GM12891 (cell line): ENCODE measurements around the gene PATZ1.

Source experiments
- POLR2A ChIP-seq: IDR thresholded peaks from 2 replicates; pipeline ENCODE4 v1.6.1; 2011; ENCODE audit warnings: low read depth, low read length, control low read depth
- POLR2AphosphoS5 ChIP-seq: IDR thresholded peaks from 2 replicates; pipeline ENCODE4 v1.6.1; 2011; ENCODE audit warnings: low read depth, low read length, control low read depth
- SPI1 ChIP-seq: IDR thresholded peaks from 2 replicates; pipeline ENCODE4 v1.6.1; 2011; ENCODE audit warnings: low read depth, low read length, control low read depth
- TAF1 ChIP-seq: IDR thresholded peaks from 2 replicates; pipeline ENCODE4 v1.6.1; 2011; ENCODE audit warnings: low read depth, low read length, control low read depth

- no peak for TF ChIP-seq POLR2AphosphoS5
- no peak for TF ChIP-seq POLR2A
- no peak for TF ChIP-seq TAF1
- no peak for TF ChIP-seq SPI1
Measured at GRCh38 chr22:31326877-31327276, 19.3 kb downstream of the PATZ1 start.
